HepG2 (cell line): Measurements from ENCODE around the gene ADAM10. TPM values are rescaled to one million over a fixed set of nuclear protein-coding genes. Genes with fewer than 3 reads are reported as not detected.
A peak's percentile ranks its signal among the peaks of the same experiment; 100 is the strongest.

Experiments used
- ADNP ChIP-seq: sonication (generic); formaldehyde crosslinking; IDR thresholded peaks from 2 replicates; pipeline ENCODE4 v1.4.0; 2020; ENCODE audit warnings: missing genetic modification reagents
- ARID4A ChIP-seq: sonication (generic); formaldehyde crosslinking; IDR thresholded peaks from 2 replicates; pipeline ENCODE4 v1.5.0; 2020; ENCODE audit warnings: mild to moderate bottlenecking, missing genetic modification reagents, borderline replicate concordance
- BCLAF1 ChIP-seq: fragments of 450-650 bp; IDR thresholded peaks from 2 replicates; pipeline ENCODE4 v1.6.1; 2017; ENCODE audit warnings: mild to moderate bottlenecking
- ETV6 ChIP-seq: sonication (generic); formaldehyde crosslinking; conservative IDR thresholded peaks from 2 replicates; pipeline ENCODE4 v1.4.0; 2020; ENCODE audit warnings: missing genetic modification reagents
- HOXA7 ChIP-seq: sonication (generic); formaldehyde crosslinking; IDR thresholded peaks from 2 replicates; pipeline ENCODE4 v1.8.1; 2022; ENCODE audit warnings: mild to moderate bottlenecking, missing genetic modification reagents, moderate library complexity
- MLLT10 ChIP-seq: sonication (generic); formaldehyde crosslinking; IDR thresholded peaks from 2 replicates; pipeline ENCODE4 v1.4.0; 2020; ENCODE audit warnings: missing genetic modification reagents
- NCOA1 ChIP-seq: sonication (generic); formaldehyde crosslinking; IDR thresholded peaks from 2 replicates; pipeline ENCODE4 v1.9.0; 2021; ENCODE audit warnings: missing genetic modification reagents
- RAD21 ChIP-seq: fragments of 450-650 bp; formaldehyde crosslinking; IDR thresholded peaks from 2 replicates; pipeline ENCODE4 v1.5.0; 2020; ENCODE audit warnings: mild to moderate bottlenecking
- RFX3 ChIP-seq: IDR thresholded peaks from 2 replicates; pipeline ENCODE4 v1.6.1; 2016; ENCODE audit warnings: missing biosample characterization, missing genetic modification reagents
- SP1 ChIP-seq, 2 experiments: fragments of 450-650 bp in 1 of 2; sonication (generic) in 1 of 2; formaldehyde crosslinking in 1 of 2; IDR thresholded peaks; 2 replicates each; pipeline versions ENCODE4 v1.4.0 to v1.6.1; 2016 to 2020; ENCODE audit warnings: missing genetic modification reagents in 1 of 2
- TBL1XR1 ChIP-seq: fragments of 150-350 bp; IDR thresholded peaks from 2 replicates; pipeline ENCODE4 v1.6.1; 2014; ENCODE audit warnings: borderline replicate concordance, low read length; ENCODE audit not compliant: partially characterized antibody
- ZBTB33 ChIP-seq: sonication (generic); formaldehyde crosslinking; IDR thresholded peaks from 2 replicates; pipeline ENCODE4 v1.4.0; 2020; ENCODE audit warnings: missing genetic modification reagents
- ZFY ChIP-seq: sonication (generic); formaldehyde crosslinking; IDR thresholded peaks from 2 replicates; pipeline ENCODE4 v1.4.0; 2020; ENCODE audit warnings: missing genetic modification reagents
- ZKSCAN5 ChIP-seq: sonication (generic); formaldehyde crosslinking; IDR thresholded peaks from 2 replicates; pipeline ENCODE4 v1.5.1; 2020; ENCODE audit warnings: mild to moderate bottlenecking, missing genetic modification reagents
- ZNF337 ChIP-seq: sonication (generic); formaldehyde crosslinking; IDR thresholded peaks from 2 replicates; pipeline ENCODE4 v1.5.1; 2020; ENCODE audit warnings: missing genetic modification reagents, low read depth, mild to moderate bottlenecking, borderline replicate concordance
- ZNF512 ChIP-seq: sonication (generic); formaldehyde crosslinking; IDR thresholded peaks from 2 replicates; pipeline ENCODE4 v1.4.0; 2020; ENCODE audit warnings: mild to moderate bottlenecking, missing genetic modification reagents
- ZNF660 ChIP-seq: sonication (generic); formaldehyde crosslinking; IDR thresholded peaks from 2 replicates; pipeline ENCODE4 v1.5.1; 2020; ENCODE audit warnings: mild to moderate bottlenecking, low read depth, missing genetic modification reagents, borderline replicate concordance
- ZNF879 ChIP-seq: sonication (generic); formaldehyde crosslinking; IDR thresholded peaks from 2 replicates; pipeline ENCODE4 v1.8.1; 2023; ENCODE audit warnings: missing genetic modification reagents
- ZSCAN12 ChIP-seq: sonication (generic); formaldehyde crosslinking; IDR thresholded peaks from 2 replicates; pipeline ENCODE4 v1.9.0; 2021; ENCODE audit warnings: mild to moderate bottlenecking, missing genetic modification reagents
- polyA plus RNA-seq, 8 experiments: library from polyadenylated mRNA; depleted of rRNA in 3 of 8; stranded (reverse) in 7 of 8; unstranded in 1 of 8; fragments of >200 nt; fragmentation: Illumina TruSeq in 4 of 8; extraction: Trizol in 4 of 8; gene quantifications; 2 replicates each; pipeline versions ENCODE4 v1.2.1 to v1.2.3, GENCODE V29; 2011 to 2016; ENCODE audit warnings: low read depth in 4 of 8, missing spikeins in 1 of 8, mixed read lengths in 1 of 8; ENCODE audit not compliant: insufficient read depth in 1 of 8
- total RNA-seq, 5 experiments: library from RNA; depleted of rRNA; stranded (reverse); fragments of >200 nt; fragmentation: Illumina TruSeq; extraction: Trizol; gene quantifications; 2 replicates each; pipeline ENCODE4 v1.2.3, GENCODE V29; 2016; ENCODE audit warnings: low read depth in 1 of 5

The ADAM10 gene
- total and polyA plus RNA-seq, 2 of the 13 experiments (the other 11 are each of a cell fraction or from before 2014, with no cell fraction given) = 92.7 to 125 TPM

GRCh38 chr15:58770857-58771620 is 21.5 kb upstream of the ADAM10 start, which contains the start of gene MINDY2 (continued):
- TF ChIP-seq ARID4A (CRISPR knock-in tag) = peak; percentile 93
- no peak for TF ChIP-seq BCLAF1
- TF ChIP-seq SP1 (IDR thresholded peaks at IDR 0.05) = no peak
- TF ChIP-seq SP1 (CRISPR knock-in tag; IDR thresholded peaks at IDR 0.05) = peak; percentile 64
- 0 out of 2 replicates have a peak, but pooled peaks have one; percentile 3 for TF ChIP-seq ZKSCAN5 (CRISPR knock-in tag)
- TF ChIP-seq ZNF512 (CRISPR knock-in tag) = no peak
- 0 out of 2 replicates have a peak, but pooled peaks have one; percentile 13 for TF ChIP-seq ZSCAN12
- TF ChIP-seq ZNF337 = peak; percentile 76; the same call in 1 of the 2 replicates
- peak; percentile 29; the same call in 1 of the 2 replicates for TF ChIP-seq ETV6 (CRISPR knock-in tag)
- no peak for TF ChIP-seq ADNP
- peak; percentile 64 for TF ChIP-seq TBL1XR1
- no peak for TF ChIP-seq HOXA7 (CRISPR knock-in tag)
- TF ChIP-seq ZBTB33 (CRISPR knock-in tag) = no peak
- no peak; the same call in 1 of the 2 replicates for TF ChIP-seq RAD21 (CRISPR knock-in tag)
- peak; percentile 78 for TF ChIP-seq ZFY
- TF ChIP-seq RFX3 (CRISPR knock-in tag) = no peak
- TF ChIP-seq NCOA1 (CRISPR knock-in tag) = no peak
- TF ChIP-seq ZNF879 = peak; percentile 75; the same call in 1 of the 2 replicates
- no peak for TF ChIP-seq MLLT10 (CRISPR knock-in tag)
- TF ChIP-seq ZNF660 (CRISPR knock-in tag) = no peak
